ENCODE data around the gene CRLF1.

Gene CRLF1

DNA sequence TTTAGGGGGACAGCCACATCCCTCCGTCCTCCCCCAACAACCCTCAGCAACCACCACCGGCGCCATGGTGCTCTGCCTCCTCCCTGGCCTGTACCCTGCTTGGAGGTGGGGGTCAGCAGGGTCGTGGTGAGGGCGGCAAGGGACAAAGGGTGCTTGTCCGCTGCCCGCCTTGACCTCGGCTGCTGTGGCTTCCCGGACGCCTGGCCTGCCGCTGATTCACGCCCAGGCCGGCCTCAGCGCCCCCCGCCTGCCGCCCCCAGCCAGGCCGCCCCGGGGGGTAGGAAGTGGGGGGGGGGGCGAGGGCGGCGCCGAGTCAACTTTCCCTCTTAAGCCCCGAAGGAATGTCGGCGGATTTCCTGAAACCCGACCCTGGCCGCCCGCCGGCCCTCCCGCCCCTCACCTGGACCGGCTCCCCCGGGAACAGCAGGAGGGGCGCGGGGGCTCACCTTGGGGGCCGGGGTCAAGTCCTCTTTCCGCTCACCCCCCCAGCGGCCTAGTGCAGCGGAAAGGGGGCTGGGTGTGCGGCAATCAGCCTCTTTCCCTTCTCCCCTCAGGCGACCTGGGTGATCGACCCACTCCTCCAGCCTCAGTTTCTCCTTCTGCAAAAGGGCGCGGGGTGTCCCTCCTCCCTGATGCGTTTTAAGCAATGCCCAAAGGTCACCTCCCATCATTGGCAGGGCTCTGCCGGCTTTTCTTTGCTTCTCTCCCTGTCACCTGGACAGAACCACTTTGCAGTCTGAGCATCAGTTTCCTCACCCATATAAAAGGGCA, 4.1 kb upstream of the CRLF1 start:
- Histone ChIP-seq H3K9ac (ENCODE audit: low read length) (no peak overlapping the region), H3K4me2 (ENCODE audit: low read depth, low read length, poor library complexity, severe bottlenecking) (peak overlapping the region; percentile 25), H2AFZ (ENCODE audit: low read depth, low read length, severe bottlenecking) (no peak overlapping the region), H3K27me3 (ENCODE audit: low read length) (peaks cover 8% of the 10 kb centered on the region; the same call in 1 of the 2 replicates), H3K9me2 (replicated peaks; ENCODE audit: insufficient read depth, low read length) (no peaks in the 10 kb centered on the region), H3K79me2 (ENCODE audit: insufficient read depth, low read length) (no peaks in the 10 kb centered on the region), H3K9me3 (ENCODE audit: insufficient read depth, low read length) (no peaks in the 10 kb centered on the region), H3K36me3 (ENCODE audit: low read length) (no peaks in the 10 kb centered on the region), H3K27ac (ENCODE audit: low read depth, low read length) (no peak overlapping the region), H3F3A (ENCODE audit: insufficient read depth) (no peaks in the 10 kb centered on the region), H3K4me3 (ENCODE audit: insufficient read depth, low read length, poor library complexity, severe bottlenecking) (no peak overlapping the region), H4K20me1 (ENCODE audit: low read depth, low read length) (no peaks in the 10 kb centered on the region)
- TF ChIP-seq, protein P1, sequence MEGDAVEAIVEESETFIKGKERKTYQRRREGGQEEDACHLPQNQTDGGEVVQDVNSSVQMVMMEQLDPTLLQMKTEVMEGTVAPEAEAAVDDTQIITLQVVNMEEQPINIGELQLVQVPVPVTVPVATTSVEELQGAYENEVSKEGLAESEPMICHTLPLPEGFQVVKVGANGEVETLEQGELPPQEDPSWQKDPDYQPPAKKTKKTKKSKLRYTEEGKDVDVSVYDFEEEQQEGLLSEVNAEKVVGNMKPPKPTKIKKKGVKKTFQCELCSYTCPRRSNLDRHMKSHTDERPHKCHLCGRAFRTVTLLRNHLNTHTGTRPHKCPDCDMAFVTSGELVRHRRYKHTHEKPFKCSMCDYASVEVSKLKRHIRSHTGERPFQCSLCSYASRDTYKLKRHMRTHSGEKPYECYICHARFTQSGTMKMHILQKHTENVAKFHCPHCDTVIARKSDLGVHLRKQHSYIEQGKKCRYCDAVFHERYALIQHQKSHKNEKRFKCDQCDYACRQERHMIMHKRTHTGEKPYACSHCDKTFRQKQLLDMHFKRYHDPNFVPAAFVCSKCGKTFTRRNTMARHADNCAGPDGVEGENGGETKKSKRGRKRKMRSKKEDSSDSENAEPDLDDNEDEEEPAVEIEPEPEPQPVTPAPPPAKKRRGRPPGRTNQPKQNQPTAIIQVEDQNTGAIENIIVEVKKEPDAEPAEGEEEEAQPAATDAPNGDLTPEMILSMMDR (IDR thresholded peaks at IDR 0.05; ENCODE audit: insufficient read depth, low read length, poor library complexity, severe bottlenecking): no peak
- peak; percentile 94 for TF ChIP-seq EZH2phosphoT487 (conservative IDR thresholded peaks at IDR 0.05; ENCODE audit: low read length)

DNA sequence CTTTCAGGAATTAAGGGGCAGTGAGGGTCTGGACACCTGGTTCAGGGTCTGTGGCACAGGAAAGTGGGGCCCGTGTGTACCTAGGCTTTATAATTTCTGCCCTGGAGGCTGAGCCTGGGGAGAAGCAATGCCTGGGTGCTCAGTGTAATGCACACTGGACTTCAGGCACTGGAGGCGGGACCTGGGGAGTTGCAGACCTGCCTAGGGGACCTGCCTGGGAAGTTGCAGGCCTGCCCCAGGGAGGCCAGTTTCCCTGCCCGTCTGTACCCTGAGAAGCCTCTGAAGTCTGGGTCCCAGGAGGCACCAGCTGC, 3.6 kb upstream of the CRLF1 start:
- Histone ChIP-seq H3K9ac (ENCODE audit: low read length) (no peak overlapping the region), H3K79me2 (ENCODE audit: insufficient read depth, low read length) (no peaks in the 10 kb centered on the region), H3K4me3 (ENCODE audit: insufficient read depth, low read length, poor library complexity, severe bottlenecking) (no peak overlapping the region), H3F3A (ENCODE audit: insufficient read depth) (no peaks in the 10 kb centered on the region), H3K36me3 (ENCODE audit: low read length) (no peaks in the 10 kb centered on the region), H3K27me3 (ENCODE audit: low read length) (peaks cover 8% of the 10 kb centered on the region; the same call in 1 of the 2 replicates), H3K27ac (ENCODE audit: low read depth, low read length) (no peak overlapping the region), H4K20me1 (ENCODE audit: low read depth, low read length) (no peaks in the 10 kb centered on the region), H2AFZ (ENCODE audit: low read depth, low read length, severe bottlenecking) (no peak overlapping the region), H3K9me3 (ENCODE audit: insufficient read depth, low read length) (no peaks in the 10 kb centered on the region), H3K9me2 (replicated peaks; ENCODE audit: insufficient read depth, low read length) (no peaks in the 10 kb centered on the region), H3K4me2 (ENCODE audit: low read depth, low read length, poor library complexity, severe bottlenecking) (no peak overlapping the region)
- no peak for TF ChIP-seq EZH2phosphoT487 (conservative IDR thresholded peaks at IDR 0.05; ENCODE audit: low read length)
- TF ChIP-seq, protein P1 (IDR thresholded peaks at IDR 0.05; ENCODE audit: insufficient read depth, low read length, poor library complexity, severe bottlenecking): no peak

DNA sequence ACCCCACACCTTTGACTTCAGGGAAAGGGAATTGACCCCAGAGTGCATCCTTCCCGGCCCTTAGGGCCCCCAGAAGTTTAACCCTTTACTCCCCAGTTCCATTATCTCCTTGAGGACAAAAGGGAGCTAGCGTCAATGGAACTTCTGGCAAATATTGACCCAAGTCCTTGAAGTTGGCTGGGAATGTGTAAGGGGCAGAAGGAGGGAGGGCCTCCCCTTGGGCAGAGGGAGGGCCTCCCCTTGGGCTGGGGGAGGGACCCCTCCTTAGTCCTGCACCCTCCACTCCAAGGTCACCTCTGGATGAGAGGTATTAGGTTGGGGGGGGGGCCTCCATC, 3.1 kb upstream of the CRLF1 start:
- H3K4me2 ChIP-seq (ENCODE audit: low read depth, low read length, poor library complexity, severe bottlenecking): no peak overlapping the region
- no peaks in the 10 kb centered on the region for H3K79me2 ChIP-seq (ENCODE audit: insufficient read depth, low read length)
- no peak for TF ChIP-seq EZH2phosphoT487 (conservative IDR thresholded peaks at IDR 0.05; ENCODE audit: low read length)
- TF ChIP-seq, protein P1 (IDR thresholded peaks at IDR 0.05; ENCODE audit: insufficient read depth, low read length, poor library complexity, severe bottlenecking): no peak

More for the DNA sequence above, 3.1 kb upstream of the CRLF1 start:
- H3K27ac ChIP-seq (ENCODE audit: low read depth, low read length): no peak overlapping the region
- H2AFZ ChIP-seq (ENCODE audit: low read depth, low read length, severe bottlenecking): no peak overlapping the region
- peaks cover 8% of the 10 kb centered on the region; the same call in 1 of the 2 replicates for H3K27me3 ChIP-seq (ENCODE audit: low read length)
- no peaks in the 10 kb centered on the region for H3F3A ChIP-seq (ENCODE audit: insufficient read depth)
- no peaks in the 10 kb centered on the region for H3K36me3 ChIP-seq (ENCODE audit: low read length)
- H4K20me1 ChIP-seq (ENCODE audit: low read depth, low read length): no peaks in the 10 kb centered on the region
- no peak overlapping the region for H3K4me3 ChIP-seq (ENCODE audit: insufficient read depth, low read length, poor library complexity, severe bottlenecking)
- H3K9ac ChIP-seq (ENCODE audit: low read length): no peak overlapping the region
- H3K9me2 ChIP-seq (replicated peaks; ENCODE audit: insufficient read depth, low read length): no peaks in the 10 kb centered on the region
- H3K9me3 ChIP-seq (ENCODE audit: insufficient read depth, low read length): no peaks in the 10 kb centered on the region
